GM12872 (cell line): Measurements from ENCODE around the gene RNF220.

ENCODE experiments used
- CTCF ChIP-seq: IDR thresholded peaks from 3 replicates; pipeline ENCODE4 v1.5.1; 2011; ENCODE audit warnings: low read depth, mild to moderate bottlenecking, low read length, moderate library complexity; ENCODE audit not compliant: insufficient read depth

RNF220 gene

GRCh38 chr1:44603718-44604117, 198.7 kb downstream of the RNF220 start:
- no peak for TF ChIP-seq CTCF

- TF ChIP-seq CTCF: no peak
Measured at GRCh38 chr1:44604157-44604955, 199.3 kb downstream of the RNF220 start.

- TF ChIP-seq CTCF: no peak
Measured at GRCh38 chr1:44605914-44606615, 201.0 kb downstream of the RNF220 start.

- no peak for TF ChIP-seq CTCF
Measured at GRCh38 chr1:44606701-44607281, 201.7 kb downstream of the RNF220 start.

- TF ChIP-seq CTCF: peak; percentile 51; the same call in 2 of the 3 replicates
Measured at GRCh38 chr1:44608141-44608540, 203.1 kb downstream of the RNF220 start.

- peak; percentile 48 for TF ChIP-seq CTCF
Measured at GRCh38 chr1:44609412-44609767, 204.3 kb downstream of the RNF220 start.

- no peak for TF ChIP-seq CTCF
Measured at GRCh38 chr1:44609768-44610526, 204.9 kb downstream of the RNF220 start.
